PC-9 (cell line): ENCODE results near the gene SRM. TPM values are rescaled to one million over a fixed set of nuclear protein-coding genes. Genes with fewer than 3 reads are reported as not detected.
"Not testable (repeated sequence)": the region's sequence is repeated elsewhere in the genome, so short reads cannot be mapped to it uniquely, and the experiment has no call there.

Experiments
- BruUV-seq: library from RNA; stranded (reverse); fragments of 400-500 nt; replicated peaks from 2 replicates; lab custom pipeline; 2021; lab: Mats Ljungman, UMichigan
- CTCF ChIA-PET: fragments of 300-600 bp; sonication (Branson Sonifier 250); formaldehyde crosslinking; loops from one replicate; lab custom pipeline; 2022; ENCODE audit warnings: antibody characterized with exemption; lab: Charles Lee
- POLR2A ChIA-PET: fragments of 300-600 bp; sonication (Branson Sonifier 250); formaldehyde crosslinking; loops from one replicate; lab custom pipeline; 2022; ENCODE audit warnings: antibody characterized with exemption; ENCODE audit not compliant: unreplicated experiment; lab: Charles Lee
- DNase-seq, 2 experiments: peaks; one replicate each; pipeline versions ENCODE4 v3.0.0 to v3.0.0-alpha.2; 2015 to 2022; ENCODE audit warnings: mixed read lengths in 1 of 2
- H2AFZ ChIP-seq: fragments of 200-600 bp; sonication (generic); 2 replicates; pipeline ENCODE4 v1.8.1; 2017; ENCODE audit warnings: antibody characterized with exemption
- H3F3A ChIP-seq: fragments of 200-600 bp; sonication (generic); 2 replicates; pipeline ENCODE4 v1.8.1; 2017; ENCODE audit warnings: antibody characterized with exemption, mild to moderate bottlenecking, low read depth; ENCODE audit not compliant: insufficient read depth
- H3K27ac ChIP-seq: fragments of 200-600 bp; sonication (generic); 2 replicates; pipeline ENCODE4 v1.6.1; 2016; ENCODE audit warnings: mixed run types
- H3K27me3 ChIP-seq: fragments of 200-600 bp; sonication (generic); 2 replicates; pipeline ENCODE4 v1.6.1; 2016; ENCODE audit warnings: low read depth, mixed run types; ENCODE audit not compliant: insufficient read depth
- H3K36me3 ChIP-seq: fragments of 200-600 bp; sonication (generic); 2 replicates; pipeline ENCODE4 v1.6.1; 2016; ENCODE audit warnings: low read depth, mixed run types
- H3K4me1 ChIP-seq: fragments of 200-600 bp; sonication (generic); replicated peaks from 2 replicates; pipeline ENCODE4 v1.6.1; 2016; ENCODE audit warnings: mixed run types; ENCODE audit not compliant: insufficient read depth
- H3K4me2 ChIP-seq: fragments of 200-600 bp; sonication (generic); 2 replicates; pipeline ENCODE4 v1.6.1; 2017; ENCODE audit warnings: mixed run types
- H3K4me3 ChIP-seq: fragments of 200-600 bp; sonication (generic); 2 replicates; pipeline ENCODE4 v1.6.1; 2016; ENCODE audit warnings: mixed run types
- H3K79me2 ChIP-seq: fragments of 200-600 bp; sonication (generic); 2 replicates; pipeline ENCODE4 v1.6.1; 2017; ENCODE audit warnings: low read depth, mixed run types
- H3K9me2 ChIP-seq: fragments of 200-600 bp; sonication (generic); 2 replicates; pipeline ENCODE4 v1.8.1; 2017; ENCODE audit warnings: mild to moderate bottlenecking; ENCODE audit not compliant: insufficient read depth
- H3K9me3 ChIP-seq: fragments of 200-600 bp; sonication (generic); 2 replicates; pipeline ENCODE4 v1.8.1; 2016; ENCODE audit warnings: low read depth; ENCODE audit not compliant: insufficient read depth
- H4K20me1 ChIP-seq: fragments of 200-600 bp; sonication (generic); 2 replicates; pipeline ENCODE4 v1.8.1; 2017; ENCODE audit not compliant: insufficient read depth
- EZH2 ChIP-seq: fragments of 200-600 bp; sonication (generic); IDR thresholded peaks from 2 replicates; pipeline ENCODE4 v1.8.0; 2017; ENCODE audit warnings: antibody characterized with exemption, low read depth
- intact Hi-C: fragments of 100-400 bp; cut with micrococcal nuclease; formaldehyde crosslinking; loops from one replicate; pipeline ENCODE4 v1.10.0; 2022; ENCODE audit not compliant: unreplicated experiment
- total RNA-seq: library from RNA; stranded (reverse); gene quantifications from 2 replicates; pipeline ENCODE4 v1.2.3, GENCODE V29; 2021
- TF ChIP-seq, protein P1 (sequence below): fragments of 200-600 bp; sonication (generic); conservative IDR thresholded peaks from 2 replicates; pipeline ENCODE4 v1.6.1; 2017; ENCODE audit warnings: mixed run types, antibody characterized with exemption, mild to moderate bottlenecking, moderate library complexity

SRM gene
- total RNA-seq, 1 experiment from 2014 or later = 50.3 TPM

DNA sequence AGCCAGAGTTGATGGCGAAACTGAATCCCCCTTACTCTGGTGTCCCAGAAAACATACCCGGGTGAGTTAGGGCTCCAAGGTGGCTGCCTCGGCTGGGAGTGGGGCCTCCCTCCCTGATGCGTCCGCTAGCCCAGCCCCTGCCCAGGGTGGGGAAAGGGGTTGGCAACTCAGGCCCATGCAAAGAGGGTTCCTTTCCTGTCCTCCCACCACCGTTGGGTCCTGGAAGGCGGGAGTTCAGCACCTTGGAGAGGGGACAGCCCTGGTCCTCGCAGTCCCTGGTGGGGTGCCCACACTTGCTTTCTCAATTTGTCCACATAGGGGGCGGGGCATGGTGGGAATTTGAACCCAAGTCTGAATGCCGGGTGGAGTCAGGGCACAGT is 6.1 kb downstream of the SRM start:
- H3K79me2 ChIP-seq = peaks cover 3% of the 10 kb centered on the region
- no peaks in the 10 kb centered on the region for H3K4me1 ChIP-seq
- no peak overlapping the region for H3K27ac ChIP-seq
- no peak overlapping the region for H3K4me3 ChIP-seq
- no peak overlapping the region for H3K4me2 ChIP-seq
- H3F3A ChIP-seq = no peaks in the 10 kb centered on the region
- no peak overlapping the region for H2AFZ ChIP-seq
- H3K9me3 ChIP-seq = no peaks in the 10 kb centered on the region
- TF ChIP-seq, protein P1, sequence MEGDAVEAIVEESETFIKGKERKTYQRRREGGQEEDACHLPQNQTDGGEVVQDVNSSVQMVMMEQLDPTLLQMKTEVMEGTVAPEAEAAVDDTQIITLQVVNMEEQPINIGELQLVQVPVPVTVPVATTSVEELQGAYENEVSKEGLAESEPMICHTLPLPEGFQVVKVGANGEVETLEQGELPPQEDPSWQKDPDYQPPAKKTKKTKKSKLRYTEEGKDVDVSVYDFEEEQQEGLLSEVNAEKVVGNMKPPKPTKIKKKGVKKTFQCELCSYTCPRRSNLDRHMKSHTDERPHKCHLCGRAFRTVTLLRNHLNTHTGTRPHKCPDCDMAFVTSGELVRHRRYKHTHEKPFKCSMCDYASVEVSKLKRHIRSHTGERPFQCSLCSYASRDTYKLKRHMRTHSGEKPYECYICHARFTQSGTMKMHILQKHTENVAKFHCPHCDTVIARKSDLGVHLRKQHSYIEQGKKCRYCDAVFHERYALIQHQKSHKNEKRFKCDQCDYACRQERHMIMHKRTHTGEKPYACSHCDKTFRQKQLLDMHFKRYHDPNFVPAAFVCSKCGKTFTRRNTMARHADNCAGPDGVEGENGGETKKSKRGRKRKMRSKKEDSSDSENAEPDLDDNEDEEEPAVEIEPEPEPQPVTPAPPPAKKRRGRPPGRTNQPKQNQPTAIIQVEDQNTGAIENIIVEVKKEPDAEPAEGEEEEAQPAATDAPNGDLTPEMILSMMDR = no peak
- TF ChIP-seq EZH2 = no peak
- no peak for DNase-seq
- H3K36me3 ChIP-seq = no peaks in the 10 kb centered on the region
- CTCF ChIA-PET = no interaction called here
- BruUV-seq = no TSS peak
- H3K27me3 ChIP-seq = no peaks in the 10 kb centered on the region
- POLR2A ChIA-PET = no interaction called here
- intact Hi-C loops = no loop called here
- no peaks in the 10 kb centered on the region for H4K20me1 ChIP-seq
- H3K9me2 ChIP-seq = no peaks in the 10 kb centered on the region

GRCh38 chr1:11052839-11053757 is 6.7 kb downstream of the SRM start:
- H3F3A ChIP-seq = no peaks in the 10 kb centered on the region

GRCh38 chr1:11051781-11052511 is 7.9 kb downstream of the SRM start:
- Histone ChIP-seq H3K9me2 (no peaks in the 10 kb centered on the region), H3F3A (no peaks in the 10 kb centered on the region), H3K4me2 (no peak overlapping the region), H2AFZ (no peak overlapping the region), H3K4me1 (no peaks in the 10 kb centered on the region), H3K9me3 (no peaks in the 10 kb centered on the region), H3K27me3 (no peaks in the 10 kb centered on the region), H3K27ac (no peak overlapping the region), H3K36me3 (no peaks in the 10 kb centered on the region), H4K20me1 (no peaks in the 10 kb centered on the region), H3K4me3 (no peak overlapping the region), H3K79me2 (no peaks in the 10 kb centered on the region)
- BruUV-seq = TSS peak; percentile 20
- POLR2A ChIA-PET = no interaction called here
- DNase-seq = no peak
- TF ChIP-seq, protein P1 = no peak
- TF ChIP-seq EZH2 = no peak
- intact Hi-C loops = no loop called here
- CTCF ChIA-PET = no interaction called here

More at GRCh38 chr1:11052839-11053757, 6.7 kb downstream of the SRM start:
- ChIA-PET POLR2A (no interaction called here), CTCF (no interaction called here)
- Histone ChIP-seq H2AFZ (no peak overlapping the region), H3K36me3 (no peaks in the 10 kb centered on the region), H4K20me1 (no peaks in the 10 kb centered on the region), H3K27me3 (no peaks in the 10 kb centered on the region), H3K4me2 (no peak overlapping the region), H3K4me3 (no peak overlapping the region), H3K27ac (no peak overlapping the region), H3K9me3 (no peaks in the 10 kb centered on the region), H3K79me2 (no peaks in the 10 kb centered on the region), H3K9me2 (no peaks in the 10 kb centered on the region), H3K4me1 (no peaks in the 10 kb centered on the region)
- intact Hi-C loops = no loop called here
- DNase-seq = no peak
- BruUV-seq = no TSS peak
- TF ChIP-seq, protein P1 = no peak
- no peak for TF ChIP-seq EZH2

- H3F3A ChIP-seq, H3K4me1 ChIP-seq, H3K4me3 ChIP-seq, H3K4me2 ChIP-seq, POLR2A ChIA-PET, H3K9me2 ChIP-seq, BruUV-seq, intact Hi-C loops, H3K36me3 ChIP-seq, H3K27me3 ChIP-seq, H3K27ac ChIP-seq, DNase-seq, H3K79me2 ChIP-seq, CTCF ChIA-PET, H3K9me3 ChIP-seq, H4K20me1 ChIP-seq, H2AFZ ChIP-seq: not testable (repeated sequence)
These were observed 8.7 kb downstream of the SRM start for GRCh38 chr1:11051121-11051520.
